ENCODE measurements around the gene RILPL1. TPM values are rescaled to one million over a fixed set of nuclear protein-coding genes. Genes with fewer than 3 reads are reported as not detected.

RILPL1 gene
- total and polyA plus RNA-seq, 4 donors, result 1.3 to 2.7 (median 2.1) TPM

DNA sequence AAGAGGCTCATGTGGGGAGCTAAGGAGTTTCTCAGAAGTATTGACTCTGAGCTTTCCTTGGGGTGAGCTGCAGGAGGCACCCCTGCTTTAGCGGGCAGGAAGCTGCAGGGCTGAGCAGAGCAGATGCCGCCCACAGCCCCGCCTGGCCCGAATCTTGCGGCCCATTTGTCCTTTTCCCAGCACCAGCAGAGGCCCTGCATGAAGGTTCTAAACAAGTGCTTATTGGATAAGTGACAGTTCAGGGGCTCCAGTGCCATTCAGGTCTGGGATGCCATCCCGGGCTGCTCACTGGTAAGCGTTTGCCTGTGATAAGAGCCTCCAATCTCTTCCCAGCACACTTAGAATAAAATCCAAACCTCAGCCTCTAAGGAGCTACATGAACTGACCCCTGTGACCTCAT lies 11.4 kb downstream of the RILPL1 start (continued):
- TF ChIP-seq, protein P1, sequence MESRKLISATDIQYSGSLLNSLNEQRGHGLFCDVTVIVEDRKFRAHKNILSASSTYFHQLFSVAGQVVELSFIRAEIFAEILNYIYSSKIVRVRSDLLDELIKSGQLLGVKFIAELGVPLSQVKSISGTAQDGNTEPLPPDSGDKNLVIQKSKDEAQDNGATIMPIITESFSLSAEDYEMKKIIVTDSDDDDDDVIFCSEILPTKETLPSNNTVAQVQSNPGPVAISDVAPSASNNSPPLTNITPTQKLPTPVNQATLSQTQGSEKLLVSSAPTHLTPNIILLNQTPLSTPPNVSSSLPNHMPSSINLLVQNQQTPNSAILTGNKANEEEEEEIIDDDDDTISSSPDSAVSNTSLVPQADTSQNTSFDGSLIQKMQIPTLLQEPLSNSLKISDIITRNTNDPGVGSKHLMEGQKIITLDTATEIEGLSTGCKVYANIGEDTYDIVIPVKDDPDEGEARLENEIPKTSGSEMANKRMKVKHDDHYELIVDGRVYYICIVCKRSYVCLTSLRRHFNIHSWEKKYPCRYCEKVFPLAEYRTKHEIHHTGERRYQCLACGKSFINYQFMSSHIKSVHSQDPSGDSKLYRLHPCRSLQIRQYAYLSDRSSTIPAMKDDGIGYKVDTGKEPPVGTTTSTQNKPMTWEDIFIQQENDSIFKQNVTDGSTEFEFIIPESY (IDR thresholded peaks at IDR 0.05), result no peak
- TF ChIP-seq YY1 (IDR thresholded peaks at IDR 0.05), result no peak
- TF ChIP-seq FOXA1 (IDR thresholded peaks at IDR 0.05), result no peak
- no peak for TF ChIP-seq HNF4G (IDR thresholded peaks at IDR 0.05)
- TF ChIP-seq EGR1 (IDR thresholded peaks at IDR 0.05; ENCODE audit: low read depth in 2 of 2), result no peak
- TF ChIP-seq, protein P2, sequence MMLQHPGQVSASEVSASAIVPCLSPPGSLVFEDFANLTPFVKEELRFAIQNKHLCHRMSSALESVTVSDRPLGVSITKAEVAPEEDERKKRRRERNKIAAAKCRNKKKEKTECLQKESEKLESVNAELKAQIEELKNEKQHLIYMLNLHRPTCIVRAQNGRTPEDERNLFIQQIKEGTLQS (IDR thresholded peaks at IDR 0.05), result no peak
- no peak for TF ChIP-seq SP1 (IDR thresholded peaks at IDR 0.05)

DNA sequence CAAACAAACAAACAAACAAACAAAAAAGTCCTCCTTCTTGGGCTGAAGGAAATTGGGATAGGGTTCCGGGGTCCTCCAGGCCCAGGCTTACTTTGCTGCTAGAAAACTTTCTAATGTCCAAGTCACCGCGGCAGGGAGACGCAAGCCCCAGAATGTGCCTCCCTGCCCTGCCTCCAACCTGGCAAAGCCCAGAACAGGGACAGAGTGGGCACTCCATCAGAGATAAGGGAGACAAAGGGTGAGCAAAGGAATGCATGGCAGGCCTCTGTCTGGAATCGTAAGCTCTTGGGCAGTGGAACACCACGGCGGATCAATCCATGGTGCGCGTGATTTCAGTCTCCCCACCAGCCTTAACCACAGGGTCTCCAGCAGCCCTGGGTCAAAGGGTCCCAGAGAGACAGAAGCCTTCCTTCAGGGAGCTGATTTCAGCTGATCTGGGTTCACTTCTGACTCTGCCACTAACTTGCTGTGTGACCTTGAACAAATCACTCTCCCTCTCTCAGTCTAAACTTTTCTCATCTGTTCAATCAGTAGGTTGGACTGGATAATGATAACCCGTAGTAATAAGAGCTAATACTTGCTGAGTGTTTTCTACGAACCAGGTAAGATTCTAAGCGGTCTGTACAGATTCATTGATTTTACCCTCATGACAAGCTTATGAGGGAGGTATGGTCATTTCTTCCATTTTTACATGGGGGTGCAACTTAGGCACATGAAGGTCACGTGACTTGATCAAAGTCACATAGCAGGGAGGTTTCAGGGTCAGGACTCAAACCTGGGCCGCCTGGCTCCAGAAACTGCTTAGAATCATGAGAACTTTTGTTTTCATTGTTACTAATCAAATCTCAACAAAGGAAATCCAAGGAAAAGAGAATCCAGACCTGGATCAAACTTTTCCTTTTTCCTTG lies 12.7 kb downstream of the RILPL1 start:
- Histone ChIP-seq H3K4me3 (ENCODE audit: low read depth in 1 of 3, low read length in 3 of 3) (no peak overlapping the region), H3K4me1 (ENCODE audit: control insufficient read depth in 4 of 4, insufficient read depth in 4 of 4, low read length in 3 of 4) (no peaks in the 10 kb centered on the region), H3K27ac (ENCODE audit: low read depth in 1 of 2, low read length in 2 of 2) (no peak overlapping the region), H3K27me3 (ENCODE audit: control insufficient read depth in 4 of 4, insufficient read depth in 4 of 4, low read length in 3 of 4) (no peaks in the 10 kb centered on the region), H3K9me3 (ENCODE audit: control insufficient read depth in 4 of 4, low read length in 3 of 4) (no peaks in the 10 kb centered on the region), H3K36me3 (ENCODE audit: control insufficient read depth in 4 of 4, insufficient read depth in 3 of 4, low read depth in 1 of 4, low read length in 3 of 4) (peaks cover 5 to 36% (median 14%) of the 10 kb centered on the region in 4 donors), H3K9ac (ENCODE audit: low read depth in 1 of 2, low read length in 2 of 2) (no peak overlapping the region)
- no peak for DNase-seq (ENCODE audit: low spot score)
- whole genome bisulfite sequencing, result 97% methylated on average over 14 of the region's 14 CpGs
- no peak for TF ChIP-seq EGR1 (IDR thresholded peaks at IDR 0.05; ENCODE audit: low read depth in 2 of 2)

DNA sequence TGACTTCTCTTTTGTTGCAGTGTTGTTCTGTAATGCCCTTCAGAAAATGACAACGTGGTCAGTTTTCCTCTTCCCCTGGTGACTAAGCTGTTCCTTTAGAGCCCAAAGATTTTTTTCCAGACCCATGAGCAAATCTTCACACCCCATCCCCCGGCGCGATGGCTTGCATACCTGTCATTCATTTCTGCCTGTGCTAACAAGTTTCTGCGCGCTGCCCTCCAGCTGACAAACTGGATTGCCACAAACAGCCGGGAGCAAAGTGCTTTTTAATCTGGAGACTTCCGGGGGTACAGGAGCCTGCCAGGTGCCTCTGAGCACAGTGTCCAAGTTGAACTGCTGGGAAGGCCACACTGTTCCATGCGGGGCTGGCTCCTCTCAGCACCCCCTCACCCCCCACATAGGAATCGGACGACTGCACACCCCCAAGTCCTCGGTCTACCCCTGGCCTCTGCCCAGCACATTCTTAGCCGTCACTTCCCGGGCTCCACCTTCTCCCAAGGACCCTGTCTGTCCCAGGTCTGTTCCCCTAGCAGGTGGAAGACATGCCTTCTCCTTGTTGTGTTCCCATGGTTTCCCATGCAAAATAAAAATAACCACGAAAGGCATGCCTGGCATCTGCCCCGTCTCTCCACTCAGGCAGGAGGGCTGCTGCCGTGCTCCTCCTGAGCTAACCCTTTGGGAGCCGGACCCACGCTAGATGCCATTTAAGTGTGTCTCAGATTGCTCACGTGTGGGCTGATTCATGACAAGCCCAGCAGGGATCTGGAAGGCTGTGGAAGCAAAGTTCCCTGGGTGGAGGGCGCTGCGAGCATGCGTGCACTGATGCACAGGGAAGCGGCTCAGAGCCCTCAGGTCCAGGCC lies 14.1 kb downstream of the RILPL1 start:
- no peaks in the 10 kb centered on the region for H3K27me3 ChIP-seq (ENCODE audit: control insufficient read depth in 4 of 4, insufficient read depth in 4 of 4, low read length in 3 of 4)
- no peak overlapping the region for H3K4me3 ChIP-seq (ENCODE audit: low read depth in 1 of 3, low read length in 3 of 3)
- H3K9ac ChIP-seq (ENCODE audit: low read depth in 1 of 2, low read length in 2 of 2), result no peak overlapping the region
- no peaks in the 10 kb centered on the region for H3K9me3 ChIP-seq (ENCODE audit: control insufficient read depth in 4 of 4, low read length in 3 of 4)
- H3K36me3 ChIP-seq (ENCODE audit: control insufficient read depth in 4 of 4, insufficient read depth in 3 of 4, low read depth in 1 of 4, low read length in 3 of 4), result peaks cover 5 to 36% (median 14%) of the 10 kb centered on the region in 4 donors
- H3K4me1 ChIP-seq (ENCODE audit: control insufficient read depth in 4 of 4, insufficient read depth in 4 of 4, low read length in 3 of 4), result no peaks in the 10 kb centered on the region
- DNase-seq (ENCODE audit: low spot score), result no peak
- no peak overlapping the region for H3K27ac ChIP-seq (ENCODE audit: low read depth in 1 of 2, low read length in 2 of 2)
- 81% methylated on average over 24 of the region's 24 CpGs for WGBS
- TF ChIP-seq RXRA (IDR thresholded peaks at IDR 0.05), result no peak
- no peak for TF ChIP-seq YY1 (IDR thresholded peaks at IDR 0.05)
- TF ChIP-seq NR2F2 (IDR thresholded peaks at IDR 0.05), result no peak
- TF ChIP-seq JUND (IDR thresholded peaks at IDR 0.05), result no peak
- no peak for TF ChIP-seq HNF4A (conservative IDR thresholded peaks at IDR 0.05)
- no peak for TF ChIP-seq RAD21 (IDR thresholded peaks at IDR 0.05)
- TF ChIP-seq, protein P3, sequence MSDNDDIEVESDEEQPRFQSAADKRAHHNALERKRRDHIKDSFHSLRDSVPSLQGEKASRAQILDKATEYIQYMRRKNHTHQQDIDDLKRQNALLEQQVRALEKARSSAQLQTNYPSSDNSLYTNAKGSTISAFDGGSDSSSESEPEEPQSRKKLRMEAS (IDR thresholded peaks at IDR 0.05), result no peak
- TF ChIP-seq, protein P4, sequence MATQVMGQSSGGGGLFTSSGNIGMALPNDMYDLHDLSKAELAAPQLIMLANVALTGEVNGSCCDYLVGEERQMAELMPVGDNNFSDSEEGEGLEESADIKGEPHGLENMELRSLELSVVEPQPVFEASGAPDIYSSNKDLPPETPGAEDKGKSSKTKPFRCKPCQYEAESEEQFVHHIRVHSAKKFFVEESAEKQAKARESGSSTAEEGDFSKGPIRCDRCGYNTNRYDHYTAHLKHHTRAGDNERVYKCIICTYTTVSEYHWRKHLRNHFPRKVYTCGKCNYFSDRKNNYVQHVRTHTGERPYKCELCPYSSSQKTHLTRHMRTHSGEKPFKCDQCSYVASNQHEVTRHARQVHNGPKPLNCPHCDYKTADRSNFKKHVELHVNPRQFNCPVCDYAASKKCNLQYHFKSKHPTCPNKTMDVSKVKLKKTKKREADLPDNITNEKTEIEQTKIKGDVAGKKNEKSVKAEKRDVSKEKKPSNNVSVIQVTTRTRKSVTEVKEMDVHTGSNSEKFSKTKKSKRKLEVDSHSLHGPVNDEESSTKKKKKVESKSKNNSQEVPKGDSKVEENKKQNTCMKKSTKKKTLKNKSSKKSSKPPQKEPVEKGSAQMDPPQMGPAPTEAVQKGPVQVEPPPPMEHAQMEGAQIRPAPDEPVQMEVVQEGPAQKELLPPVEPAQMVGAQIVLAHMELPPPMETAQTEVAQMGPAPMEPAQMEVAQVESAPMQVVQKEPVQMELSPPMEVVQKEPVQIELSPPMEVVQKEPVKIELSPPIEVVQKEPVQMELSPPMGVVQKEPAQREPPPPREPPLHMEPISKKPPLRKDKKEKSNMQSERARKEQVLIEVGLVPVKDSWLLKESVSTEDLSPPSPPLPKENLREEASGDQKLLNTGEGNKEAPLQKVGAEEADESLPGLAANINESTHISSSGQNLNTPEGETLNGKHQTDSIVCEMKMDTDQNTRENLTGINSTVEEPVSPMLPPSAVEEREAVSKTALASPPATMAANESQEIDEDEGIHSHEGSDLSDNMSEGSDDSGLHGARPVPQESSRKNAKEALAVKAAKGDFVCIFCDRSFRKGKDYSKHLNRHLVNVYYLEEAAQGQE (IDR thresholded peaks at IDR 0.05), result no peak
- no peak for TF ChIP-seq SP1 (IDR thresholded peaks at IDR 0.05)
- TF ChIP-seq, protein P1 (IDR thresholded peaks at IDR 0.05), result no peak
- TF ChIP-seq GABPA (IDR thresholded peaks at IDR 0.05 in 1 of 2, conservative IDR thresholded peaks at IDR 0.05 in 1 of 2), result no peak
- no peak for TF ChIP-seq HNF4G (IDR thresholded peaks at IDR 0.05)
- TF ChIP-seq, protein P2 (IDR thresholded peaks at IDR 0.05), result no peak
- TF ChIP-seq EGR1 (IDR thresholded peaks at IDR 0.05; ENCODE audit: low read depth in 2 of 2), result no peak
- TF ChIP-seq FOXA2 (IDR thresholded peaks at IDR 0.05), result no peak
- TF ChIP-seq TAF1 (conservative IDR thresholded peaks at IDR 0.05), result no peak
